AG04450 (cell line): ENCODE results near the gene CAMKMT. TPM values are rescaled to one million over a fixed set of nuclear protein-coding genes. Genes with fewer than 3 reads are reported as not detected.

Source experiments
- CTCF ChIA-PET: fragments of 300-600, 350-600 bp; formaldehyde crosslinking; extraction: SDS; loops from one replicate; lab custom pipeline; 2022; ENCODE audit warnings: antibody characterized with exemption, inconsistent platforms; lab: Charles Lee
- POLR2A ChIA-PET: fragments of 350-600 bp; formaldehyde crosslinking; extraction: SDS; loops from one replicate; lab custom pipeline; 2021; ENCODE audit warnings: antibody characterized with exemption, inconsistent platforms; lab: Yijun Ruan, JAX
- DNase-seq: peaks from one replicate; pipeline ENCODE4 v3.0.0-alpha.2; 2011; ENCODE audit warnings: low read depth, low spot score
- H3K27ac ChIP-seq: one replicate; pipeline ENCODE4 v1.5.1; 2012; ENCODE audit warnings: low read depth, low read length, control low read depth
- H3K27me3 ChIP-seq: one replicate; pipeline ENCODE4 v1.6.0; 2012; ENCODE audit warnings: low read length; ENCODE audit not compliant: control insufficient read depth, insufficient read depth
- H3K4me3 ChIP-seq: 2 replicates; pipeline ENCODE4 v1.5.1; 2011; ENCODE audit warnings: mild to moderate bottlenecking, low read depth, low read length, control low read depth
- H3K9me3 ChIP-seq: 2 replicates; pipeline ENCODE4 v1.5.1; 2012; ENCODE audit warnings: low read length; ENCODE audit not compliant: control insufficient read depth, insufficient read depth
- CTCF ChIP-seq: IDR thresholded peaks from 2 replicates; pipeline ENCODE4 v1.5.1; 2011; ENCODE audit warnings: low read depth, low read length, control low read depth, inconsistent platforms
- polyA plus RNA-seq: library from polyadenylated mRNA; depleted of rRNA; stranded (reverse); fragments of >200 nt; gene quantifications from 2 replicates; pipeline ENCODE4 v1.2.3, GENCODE V29; 2011

CAMKMT gene
- polyA plus RNA-seq, 1 experiment: 10.2 TPM

DNA sequence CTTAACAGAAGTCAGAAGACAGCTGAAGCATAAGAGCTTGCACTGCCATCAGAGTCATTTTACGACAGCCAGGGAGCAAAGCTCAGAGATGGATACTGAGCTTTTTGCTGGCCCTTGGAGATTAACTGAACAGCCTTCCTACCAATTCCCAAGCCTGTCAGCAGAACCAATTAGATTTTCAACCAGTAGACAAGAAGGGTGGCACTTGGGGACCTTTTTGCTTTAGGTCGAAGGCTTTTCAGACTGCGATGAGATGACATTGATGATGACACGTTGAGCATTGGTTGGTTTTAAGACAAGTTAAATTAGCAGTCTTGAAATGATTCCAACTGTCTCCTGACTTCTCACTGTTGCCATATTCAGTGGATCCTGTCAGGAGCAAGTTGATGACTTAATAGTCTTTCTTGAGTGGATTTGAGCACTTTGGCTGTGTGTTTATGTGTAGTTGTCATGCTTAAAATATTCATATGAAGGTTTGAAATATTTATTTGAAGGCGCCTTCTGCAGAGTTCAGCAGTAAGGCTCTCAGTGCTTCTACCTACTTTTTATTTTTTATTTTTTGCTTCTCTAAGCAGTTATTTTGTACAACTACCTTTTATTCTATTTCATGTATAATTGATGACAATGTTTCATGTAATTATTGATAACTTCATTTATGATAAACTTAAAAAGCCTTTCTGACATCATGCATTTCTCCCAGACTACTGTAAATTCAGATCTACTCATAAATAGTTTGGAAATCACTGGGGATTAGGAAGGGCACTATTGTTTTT lies 256.7 kb downstream of the CAMKMT start:
- POLR2A ChIA-PET: no interaction called here
- CTCF ChIA-PET: no interaction called here

GRCh38 chr2:44620189-44620990 lies 258.6 kb downstream of the CAMKMT start:
- no peak for DNase-seq
- Histone ChIP-seq H3K9me3 (no peaks in the 10 kb centered on the region), H3K27ac (no peak overlapping the region), H3K4me3 (no peak overlapping the region), H3K27me3 (no peaks in the 10 kb centered on the region)
- POLR2A ChIA-PET: no interaction called here
- TF ChIP-seq CTCF: no peak
- CTCF ChIA-PET: no interaction called here

More for the DNA sequence above, 256.7 kb downstream of the CAMKMT start:
- no peak for TF ChIP-seq CTCF
- no peak for DNase-seq
- Histone ChIP-seq H3K27me3 (no peaks in the 10 kb centered on the region), H3K4me3 (no peak overlapping the region), H3K9me3 (no peaks in the 10 kb centered on the region), H3K27ac (no peak overlapping the region)

- DNase-seq: no peak
- no peaks in the 10 kb centered on the region for H3K9me3 ChIP-seq
- H3K27ac ChIP-seq: no peak overlapping the region
- CTCF ChIA-PET: interaction anchor here (0.6 kb wide), 1 partner anchor 40 kb away, joined by 3 read pairs; no protein-coding TSS in a partner anchor
- POLR2A ChIA-PET: no interaction called here
- peak; percentile 31; the same call in 1 of the 2 replicates for TF ChIP-seq CTCF
- no peaks in the 10 kb centered on the region for H3K27me3 ChIP-seq
- H3K4me3 ChIP-seq: no peak overlapping the region
These were observed 262.0 kb downstream of the CAMKMT start for GRCh38 chr2:44623622-44624351.

DNA sequence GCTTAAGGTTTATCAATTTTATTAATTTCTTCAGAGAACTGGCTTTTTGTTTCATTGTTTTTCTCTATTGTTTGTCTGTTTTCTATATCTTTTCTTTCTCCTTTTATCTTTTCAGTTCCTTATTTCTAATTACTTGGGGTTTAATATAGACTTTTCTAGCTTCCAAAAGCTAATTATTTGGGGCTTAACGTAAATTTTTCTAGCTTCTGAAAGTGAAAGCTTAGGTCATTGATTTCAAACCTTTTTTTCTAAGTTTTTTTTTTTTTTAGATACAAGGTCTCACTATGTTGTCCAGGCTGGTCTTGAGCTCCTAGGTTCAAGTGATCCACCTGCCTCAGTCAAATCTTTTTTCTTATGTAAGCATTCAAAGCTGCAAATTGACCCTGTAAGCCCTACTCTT lies 266.6 kb downstream of the CAMKMT start:
- Histone ChIP-seq H3K27me3 (no peaks in the 10 kb centered on the region), H3K4me3 (no peak overlapping the region), H3K9me3 (no peaks in the 10 kb centered on the region), H3K27ac (no peak overlapping the region)
- no peak for DNase-seq
- ChIA-PET POLR2A (no interaction called here), CTCF (interaction anchor here (1.0 to 1.6 kb wide), 2 partner anchors 39 to 149 kb away, joined by 3 to 8 read pairs; no protein-coding TSS in a partner anchor)
- TF ChIP-seq CTCF: no peak
